GM12878 (cell line): ENCODE results near the gene TESMIN. TPM values are rescaled to one million over a fixed set of nuclear protein-coding genes. Genes with fewer than 3 reads are reported as not detected.

Experiments
- CEBPB ChIP-seq, 2 experiments: fragments of 150-350 bp in 1 of 2; IDR thresholded peaks; 2 replicates each; pipeline ENCODE4 v1.6.1; 2012 to 2014; ENCODE audit warnings: low read depth in 2 of 2, low read length in 2 of 2, borderline replicate concordance in 1 of 2, inconsistent platforms in 1 of 2
- EED ChIP-seq: sonication (generic); IDR thresholded peaks from 2 replicates; pipeline ENCODE4 v1.6.1; 2016; ENCODE audit warnings: antibody characterized with exemption, low read depth
- EP300 ChIP-seq, 2 experiments: fragments of 150-350 bp in 1 of 2; IDR thresholded peaks; 2 replicates each; pipeline ENCODE4 v1.6.1; 2011 to 2012; ENCODE audit warnings: low read depth in 2 of 2, low read length in 2 of 2, borderline replicate concordance in 1 of 2, improper control_type of control experiment in 1 of 2, inconsistent platforms in 1 of 2; ENCODE audit not compliant: control insufficient read depth in 1 of 2
- NFXL1 ChIP-seq: fragments of 450-650 bp; IDR thresholded peaks from 2 replicates; pipeline ENCODE4 v1.6.1; 2017; ENCODE audit warnings: antibody characterized with exemption, mild to moderate bottlenecking, borderline replicate concordance
- YBX1 ChIP-seq: fragments of 450-650 bp; IDR thresholded peaks from 2 replicates; pipeline ENCODE4 v1.6.1; 2016; ENCODE audit warnings: antibody characterized with exemption
- polyA plus RNA-seq, 11 experiments: library from polyadenylated mRNA; depleted of rRNA in 4 of 11; unstranded in 6 of 11; stranded (reverse) in 5 of 11; fragments of >200 nt; fragmentation: Nextera tagmentation in 4 of 11; fragmentation: Illumina TruSeq in 1 of 11; extraction: Ambion mirVana in 4 of 11; extraction: Trizol in 1 of 11; gene quantifications; 1 replicate in 1 of 11; 2 replicates in 10 of 11; pipeline versions ENCODE4 v1.2.1 to v1.2.3, GENCODE V29; 2011 to 2016; ENCODE audit warnings: inconsistent platforms in 2 of 11, missing spikeins in 2 of 11, low read depth in 1 of 11
- total RNA-seq, 4 experiments: library from RNA; depleted of rRNA in 3 of 4; stranded (reverse); fragments of >200 nt in 3 of 4; fragmentation: Illumina TruSeq in 1 of 4; extraction: Trizol in 1 of 4; gene quantifications; 2 replicates each; pipeline versions ENCODE4 v1.2.1 to v1.2.3, GENCODE V29; 2013 to 2021
- TF ChIP-seq, protein P1 (sequence below): IDR thresholded peaks from 2 replicates; pipeline ENCODE4 v1.6.1; 2012; ENCODE audit warnings: improper control_type of control experiment, low read depth, low read length; ENCODE audit not compliant: insufficient replicate concordance
- TF ChIP-seq, protein P2 (sequence below): fragments of 450-650 bp; IDR thresholded peaks from 2 replicates; pipeline ENCODE4 v1.6.1; 2017; ENCODE audit warnings: mild to moderate bottlenecking, moderate library complexity

Gene TESMIN
- total and polyA plus RNA-seq, 10 of the 15 experiments (the other 5 are each of a cell fraction or from before 2014, with no cell fraction given), result 0.31 to 3.4 (median 1.2) TPM; not detected in 1

DNA sequence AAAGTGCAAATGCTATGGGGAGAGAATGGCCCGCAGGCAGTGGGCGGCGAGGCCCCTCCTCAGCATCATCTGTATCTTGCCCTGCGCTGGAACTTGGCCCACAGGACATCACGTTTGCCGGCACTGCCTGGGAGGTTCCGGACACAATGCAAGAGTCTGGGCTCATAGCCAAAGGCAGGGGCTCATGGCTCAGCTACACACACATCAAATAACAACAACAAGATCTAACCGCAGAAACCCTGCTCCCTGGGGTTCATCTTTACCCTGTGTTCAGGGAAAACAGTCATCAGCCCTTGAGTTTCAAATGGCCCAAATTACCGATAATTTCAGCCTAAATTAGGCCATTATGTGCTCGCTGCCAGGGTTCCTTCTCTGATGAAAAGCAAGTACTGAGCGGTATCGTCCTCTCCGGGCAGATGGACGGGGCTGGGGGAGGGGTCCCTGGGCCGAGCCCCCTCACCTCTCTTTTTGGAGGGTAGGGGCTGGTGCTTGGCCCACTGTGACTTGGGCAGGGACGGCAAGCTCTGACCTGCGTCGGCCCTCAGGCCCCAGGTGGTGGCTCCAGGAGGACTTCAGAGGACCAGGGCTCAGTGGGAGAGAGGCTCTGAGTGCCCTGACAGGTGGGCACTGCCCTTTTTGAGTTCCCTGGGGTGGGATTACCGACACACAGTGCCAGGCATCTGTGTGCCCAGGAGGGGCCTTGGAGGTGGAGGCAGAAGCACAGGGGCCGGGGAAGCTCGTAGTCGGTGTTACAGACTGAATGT is 92.0 kb downstream of the TESMIN start (continued):
- TF ChIP-seq, protein P1, sequence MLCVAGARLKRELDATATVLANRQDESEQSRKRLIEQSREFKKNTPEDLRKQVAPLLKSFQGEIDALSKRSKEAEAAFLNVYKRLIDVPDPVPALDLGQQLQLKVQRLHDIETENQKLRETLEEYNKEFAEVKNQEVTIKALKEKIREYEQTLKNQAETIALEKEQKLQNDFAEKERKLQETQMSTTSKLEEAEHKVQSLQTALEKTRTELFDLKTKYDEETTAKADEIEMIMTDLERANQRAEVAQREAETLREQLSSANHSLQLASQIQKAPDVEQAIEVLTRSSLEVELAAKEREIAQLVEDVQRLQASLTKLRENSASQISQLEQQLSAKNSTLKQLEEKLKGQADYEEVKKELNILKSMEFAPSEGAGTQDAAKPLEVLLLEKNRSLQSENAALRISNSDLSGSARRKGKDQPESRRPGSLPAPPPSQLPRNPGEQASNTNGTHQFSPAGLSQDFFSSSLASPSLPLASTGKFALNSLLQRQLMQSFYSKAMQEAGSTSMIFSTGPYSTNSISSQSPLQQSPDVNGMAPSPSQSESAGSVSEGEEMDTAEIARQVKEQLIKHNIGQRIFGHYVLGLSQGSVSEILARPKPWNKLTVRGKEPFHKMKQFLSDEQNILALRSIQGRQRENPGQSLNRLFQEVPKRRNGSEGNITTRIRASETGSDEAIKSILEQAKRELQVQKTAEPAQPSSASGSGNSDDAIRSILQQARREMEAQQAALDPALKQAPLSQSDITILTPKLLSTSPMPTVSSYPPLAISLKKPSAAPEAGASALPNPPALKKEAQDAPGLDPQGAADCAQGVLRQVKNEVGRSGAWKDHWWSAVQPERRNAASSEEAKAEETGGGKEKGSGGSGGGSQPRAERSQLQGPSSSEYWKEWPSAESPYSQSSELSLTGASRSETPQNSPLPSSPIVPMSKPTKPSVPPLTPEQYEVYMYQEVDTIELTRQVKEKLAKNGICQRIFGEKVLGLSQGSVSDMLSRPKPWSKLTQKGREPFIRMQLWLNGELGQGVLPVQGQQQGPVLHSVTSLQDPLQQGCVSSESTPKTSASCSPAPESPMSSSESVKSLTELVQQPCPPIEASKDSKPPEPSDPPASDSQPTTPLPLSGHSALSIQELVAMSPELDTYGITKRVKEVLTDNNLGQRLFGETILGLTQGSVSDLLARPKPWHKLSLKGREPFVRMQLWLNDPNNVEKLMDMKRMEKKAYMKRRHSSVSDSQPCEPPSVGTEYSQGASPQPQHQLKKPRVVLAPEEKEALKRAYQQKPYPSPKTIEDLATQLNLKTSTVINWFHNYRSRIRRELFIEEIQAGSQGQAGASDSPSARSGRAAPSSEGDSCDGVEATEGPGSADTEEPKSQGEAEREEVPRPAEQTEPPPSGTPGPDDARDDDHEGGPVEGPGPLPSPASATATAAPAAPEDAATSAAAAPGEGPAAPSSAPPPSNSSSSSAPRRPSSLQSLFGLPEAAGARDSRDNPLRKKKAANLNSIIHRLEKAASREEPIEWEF, result no peak
- TF ChIP-seq NFXL1 (no peak), CEBPB (IDR thresholded peaks at IDR 0.05; ENCODE audit: borderline replicate concordance in 1 of 2, low read depth in 2 of 2, low read length in 2 of 2) (no peak), EP300 (IDR thresholded peaks at IDR 0.05; ENCODE audit: borderline replicate concordance in 1 of 2, control insufficient read depth in 1 of 2, low read depth in 2 of 2, low read length in 2 of 2) (no peak), YBX1 (no peak), EED (no peak)
- TF ChIP-seq, protein P2, sequence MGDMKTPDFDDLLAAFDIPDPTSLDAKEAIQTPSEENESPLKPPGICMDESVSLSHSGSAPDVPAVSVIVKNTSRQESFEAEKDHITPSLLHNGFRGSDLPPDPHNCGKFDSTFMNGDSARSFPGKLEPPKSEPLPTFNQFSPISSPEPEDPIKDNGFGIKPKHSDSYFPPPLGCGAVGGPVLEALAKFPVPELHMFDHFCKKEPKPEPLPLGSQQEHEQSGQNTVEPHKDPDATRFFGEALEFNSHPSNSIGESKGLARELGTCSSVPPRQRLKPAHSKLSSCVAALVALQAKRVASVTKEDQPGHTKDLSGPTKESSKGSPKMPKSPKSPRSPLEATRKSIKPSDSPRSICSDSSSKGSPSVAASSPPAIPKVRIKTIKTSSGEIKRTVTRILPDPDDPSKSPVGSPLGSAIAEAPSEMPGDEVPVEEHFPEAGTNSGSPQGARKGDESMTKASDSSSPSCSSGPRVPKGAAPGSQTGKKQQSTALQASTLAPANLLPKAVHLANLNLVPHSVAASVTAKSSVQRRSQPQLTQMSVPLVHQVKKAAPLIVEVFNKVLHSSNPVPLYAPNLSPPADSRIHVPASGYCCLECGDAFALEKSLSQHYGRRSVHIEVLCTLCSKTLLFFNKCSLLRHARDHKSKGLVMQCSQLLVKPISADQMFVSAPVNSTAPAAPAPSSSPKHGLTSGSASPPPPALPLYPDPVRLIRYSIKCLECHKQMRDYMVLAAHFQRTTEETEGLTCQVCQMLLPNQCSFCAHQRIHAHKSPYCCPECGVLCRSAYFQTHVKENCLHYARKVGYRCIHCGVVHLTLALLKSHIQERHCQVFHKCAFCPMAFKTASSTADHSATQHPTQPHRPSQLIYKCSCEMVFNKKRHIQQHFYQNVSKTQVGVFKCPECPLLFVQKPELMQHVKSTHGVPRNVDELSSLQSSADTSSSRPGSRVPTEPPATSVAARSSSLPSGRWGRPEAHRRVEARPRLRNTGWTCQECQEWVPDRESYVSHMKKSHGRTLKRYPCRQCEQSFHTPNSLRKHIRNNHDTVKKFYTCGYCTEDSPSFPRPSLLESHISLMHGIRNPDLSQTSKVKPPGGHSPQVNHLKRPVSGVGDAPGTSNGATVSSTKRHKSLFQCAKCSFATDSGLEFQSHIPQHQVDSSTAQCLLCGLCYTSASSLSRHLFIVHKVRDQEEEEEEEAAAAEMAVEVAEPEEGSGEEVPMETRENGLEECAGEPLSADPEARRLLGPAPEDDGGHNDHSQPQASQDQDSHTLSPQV, result no peak
